ENCODE measurements around the gene PAFAH2.

- TF ChIP-seq EZH2phosphoT487 (IDR thresholded peaks at IDR 0.05; ENCODE audit: low read length) = no peak
- no peak for TF ChIP-seq CTCF (IDR thresholded peaks at IDR 0.05; ENCODE audit: low read length)
Observed at GRCh38 chr1:25922056-25922970, 75.5 kb downstream of the PAFAH2 start.
